Suprapubic skin (tissue), 4 donors: ENCODE measurements around the gene RABGAP1. TPM values are rescaled to one million over a fixed set of nuclear protein-coding genes. Genes with fewer than 3 reads are reported as not detected.

Source experiments
- DNase-seq, 2 donors: peaks; one replicate each; pipeline ENCODE4 v3.0.0-alpha.2; 2019; ENCODE audit warnings: low spot score in 2 of 2
- H3K27ac ChIP-seq: fragments of 200-600 bp; sonication (generic); one replicate; pipeline ENCODE4 v1.5.1; 2019
- H3K27me3 ChIP-seq: fragments of 200-600 bp; sonication (generic); one replicate; pipeline ENCODE4 v1.5.1; 2019
- H3K36me3 ChIP-seq: fragments of 200-600 bp; sonication (generic); one replicate; pipeline ENCODE4 v1.5.1; 2019
- H3K4me1 ChIP-seq: fragments of 200-600 bp; sonication (generic); one replicate; pipeline ENCODE4 v1.5.1; 2019
- H3K4me3 ChIP-seq: fragments of 200-600 bp; sonication (generic); one replicate; pipeline ENCODE4 v1.5.1; 2019; ENCODE audit warnings: mild to moderate bottlenecking
- H3K9me3 ChIP-seq: fragments of 200-600 bp; sonication (generic); one replicate; pipeline ENCODE4 v1.5.1; 2019
- EP300 ChIP-seq: sonication (generic); formaldehyde crosslinking; IDR thresholded peaks from one replicate; pipeline ENCODE4 v1.6.1; 2017; ENCODE audit warnings: antibody characterized with exemption
- POLR2A ChIP-seq, 2 donors: fragments of 450-650 bp; IDR thresholded peaks; one replicate each; pipeline ENCODE4 v1.6.1; 2017; ENCODE audit warnings: antibody characterized with exemption in 2 of 2, mild to moderate bottlenecking in 2 of 2, moderate library complexity in 2 of 2
- POLR2AphosphoS5 ChIP-seq, 3 donors: sonication (generic); formaldehyde crosslinking; IDR thresholded peaks; one replicate each; pipeline ENCODE4 v1.6.1; 2017; ENCODE audit warnings: antibody characterized with exemption in 3 of 3
- WGBS: methylation state at CpG from one replicate; pipeline ENCODE4 v1.1.5; 2018; 5-methylcytosine and 5-hydroxymethylcytosine counted together
- total RNA-seq, 4 donors: library from RNA; depleted of rRNA; stranded (reverse); fragments of >200 nt; gene quantifications; one replicate each; pipeline ENCODE4 v1.1.0, GENCODE V29; 2016
- TF ChIP-seq, protein P1 (sequence below), 2 donors: fragments of 200-600 bp in 1 of 2; fragments of 450-650 bp in 1 of 2; sonication (generic) in 1 of 2; IDR thresholded peaks; one replicate each; pipeline ENCODE4 v1.5.1; 2016 to 2019; ENCODE audit warnings: antibody characterized with exemption in 2 of 2, mild to moderate bottlenecking in 1 of 2, moderate library complexity in 1 of 2

The RABGAP1 gene
- total RNA-seq, 4 donors from 2014 or later = 31.4 to 115 (median 64.4) TPM

DNA sequence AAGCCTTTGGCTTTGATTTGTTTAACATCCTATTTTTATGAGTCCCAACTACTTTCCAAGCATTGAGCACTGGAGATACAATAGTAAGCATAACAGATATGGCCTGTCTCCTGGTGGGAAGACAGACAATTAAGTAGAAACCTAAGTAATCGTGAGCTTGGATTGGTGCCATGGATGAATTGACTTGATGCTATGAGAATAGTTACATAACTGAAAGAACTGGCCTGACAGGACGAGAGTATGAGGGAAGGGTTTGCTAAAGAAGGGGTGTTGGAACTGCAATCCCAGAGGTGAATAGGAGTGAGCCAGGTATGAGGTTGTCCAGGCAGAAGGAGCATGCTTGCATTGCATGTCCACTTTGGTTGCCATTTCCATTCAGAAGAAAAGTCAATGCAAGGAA, 145.1 kb downstream of the RABGAP1 start:
- no peak for DNase-seq
- TF ChIP-seq POLR2A (IDR thresholded peaks at IDR 0.05) = no peak
- no peak for TF ChIP-seq POLR2AphosphoS5 (IDR thresholded peaks at IDR 0.05)
- TF ChIP-seq, protein P1, sequence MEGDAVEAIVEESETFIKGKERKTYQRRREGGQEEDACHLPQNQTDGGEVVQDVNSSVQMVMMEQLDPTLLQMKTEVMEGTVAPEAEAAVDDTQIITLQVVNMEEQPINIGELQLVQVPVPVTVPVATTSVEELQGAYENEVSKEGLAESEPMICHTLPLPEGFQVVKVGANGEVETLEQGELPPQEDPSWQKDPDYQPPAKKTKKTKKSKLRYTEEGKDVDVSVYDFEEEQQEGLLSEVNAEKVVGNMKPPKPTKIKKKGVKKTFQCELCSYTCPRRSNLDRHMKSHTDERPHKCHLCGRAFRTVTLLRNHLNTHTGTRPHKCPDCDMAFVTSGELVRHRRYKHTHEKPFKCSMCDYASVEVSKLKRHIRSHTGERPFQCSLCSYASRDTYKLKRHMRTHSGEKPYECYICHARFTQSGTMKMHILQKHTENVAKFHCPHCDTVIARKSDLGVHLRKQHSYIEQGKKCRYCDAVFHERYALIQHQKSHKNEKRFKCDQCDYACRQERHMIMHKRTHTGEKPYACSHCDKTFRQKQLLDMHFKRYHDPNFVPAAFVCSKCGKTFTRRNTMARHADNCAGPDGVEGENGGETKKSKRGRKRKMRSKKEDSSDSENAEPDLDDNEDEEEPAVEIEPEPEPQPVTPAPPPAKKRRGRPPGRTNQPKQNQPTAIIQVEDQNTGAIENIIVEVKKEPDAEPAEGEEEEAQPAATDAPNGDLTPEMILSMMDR (IDR thresholded peaks at IDR 0.05) = no peak
- no peak for TF ChIP-seq EP300
- H3K27ac ChIP-seq = no peak overlapping the region
- H3K36me3 ChIP-seq = peaks cover 62% of the 10 kb centered on the region
- H3K9me3 ChIP-seq = no peaks in the 10 kb centered on the region
- WGBS = 48% methylated on average over 2 of the region's 2 CpGs
- no peak overlapping the region for H3K4me3 ChIP-seq
- no peaks in the 10 kb centered on the region for H3K27me3 ChIP-seq
- H3K4me1 ChIP-seq = no peaks in the 10 kb centered on the region

DNA sequence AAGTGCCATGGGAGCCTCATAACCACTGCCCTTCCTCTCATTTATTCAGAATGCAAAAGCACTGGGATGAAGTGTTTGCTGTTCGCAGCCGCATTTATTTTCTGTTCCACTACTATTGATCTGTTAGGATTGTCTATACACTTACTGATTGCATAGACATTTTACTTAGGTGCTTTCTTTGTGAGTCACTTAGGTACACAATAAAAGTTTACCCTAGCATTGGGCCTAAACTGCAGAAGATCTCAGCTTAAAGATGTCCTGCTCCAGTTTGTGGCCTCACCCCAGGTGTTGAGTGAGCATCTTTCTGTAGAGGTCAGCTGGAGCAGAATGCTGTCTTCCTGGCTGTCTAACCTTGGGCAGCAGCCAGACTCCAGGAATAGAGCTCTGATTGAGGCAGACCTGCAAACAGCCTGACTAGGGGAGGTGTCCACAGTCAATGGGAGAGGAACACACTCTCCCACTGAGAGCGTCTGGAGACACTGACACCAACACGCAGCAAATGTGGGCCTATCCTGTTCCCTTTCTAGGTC, 146.6 kb downstream of the RABGAP1 start:
- H3K9me3 ChIP-seq = no peaks in the 10 kb centered on the region
- no peak for DNase-seq
- 100% methylated on average over 4 of the region's 4 CpGs for WGBS
- H3K27me3 ChIP-seq = no peaks in the 10 kb centered on the region
- H3K27ac ChIP-seq = no peak overlapping the region
- no peaks in the 10 kb centered on the region for H3K4me1 ChIP-seq
- peaks cover 73% of the 10 kb centered on the region for H3K36me3 ChIP-seq
- TF ChIP-seq POLR2AphosphoS5 (IDR thresholded peaks at IDR 0.05) (no peak), POLR2A (IDR thresholded peaks at IDR 0.05) (no peak), EP300 (no peak)
- TF ChIP-seq, protein P1 (IDR thresholded peaks at IDR 0.05) = no peak
- H3K4me3 ChIP-seq = no peak overlapping the region

DNA sequence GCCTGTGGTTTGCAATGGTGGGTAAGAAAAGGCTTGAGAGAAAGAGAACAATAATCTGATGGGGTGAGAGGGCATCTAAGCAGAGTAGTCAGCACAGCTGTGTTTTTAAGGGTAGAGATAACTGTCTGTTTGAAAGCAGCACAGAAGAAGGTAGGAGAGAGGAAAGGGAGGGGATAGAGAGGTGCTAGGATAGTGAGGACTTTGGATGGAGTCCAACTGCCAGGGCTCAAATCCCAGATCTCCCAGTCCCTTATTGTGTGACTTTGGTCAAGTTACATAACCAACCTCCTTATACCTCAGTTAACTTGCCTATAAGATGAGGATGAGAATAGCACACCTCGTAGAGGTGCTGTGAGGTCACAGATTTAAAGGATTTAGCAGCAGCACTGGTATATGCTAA, 148.2 kb downstream of the RABGAP1 start:
- Histone ChIP-seq H3K4me3 (no peak overlapping the region), H3K4me1 (no peaks in the 10 kb centered on the region), H3K27me3 (no peaks in the 10 kb centered on the region), H3K27ac (no peak overlapping the region), H3K36me3 (peaks cover 75% of the 10 kb centered on the region), H3K9me3 (no peaks in the 10 kb centered on the region)
- DNase-seq = no peak
- WGBS = 76% methylated on average over 1 of the region's 1 CpG
- TF ChIP-seq POLR2A (IDR thresholded peaks at IDR 0.05) (no peak), EP300 (no peak), POLR2AphosphoS5 (IDR thresholded peaks at IDR 0.05) (no peak)
- TF ChIP-seq, protein P1 (IDR thresholded peaks at IDR 0.05) = no peak

DNA sequence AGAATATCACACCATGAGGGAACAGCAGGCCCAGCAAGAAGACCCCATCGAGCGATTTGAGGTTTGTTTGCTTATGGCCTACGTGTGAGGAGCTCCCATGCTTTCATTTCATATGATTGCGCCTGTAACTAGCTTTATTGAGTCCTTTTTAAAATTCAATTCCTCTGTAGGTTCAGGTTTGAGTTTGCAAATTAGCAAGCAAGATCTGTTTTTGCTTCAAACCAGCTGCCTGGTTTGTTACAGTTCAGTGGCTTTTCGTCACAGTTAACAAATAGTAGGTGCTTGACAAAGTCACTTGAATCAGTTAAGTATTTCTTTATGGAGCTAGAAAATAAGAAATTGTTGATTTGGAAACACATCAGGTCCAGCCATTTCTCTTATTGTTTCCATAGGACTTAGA, 149.0 kb downstream of the RABGAP1 start:
- Histone ChIP-seq H3K27ac (no peak overlapping the region), H3K4me1 (no peaks in the 10 kb centered on the region), H3K36me3 (peaks cover 73% of the 10 kb centered on the region), H3K9me3 (no peaks in the 10 kb centered on the region), H3K27me3 (no peaks in the 10 kb centered on the region), H3K4me3 (no peak overlapping the region)
- TF ChIP-seq POLR2AphosphoS5 (IDR thresholded peaks at IDR 0.05) (no peak), EP300 (no peak), POLR2A (IDR thresholded peaks at IDR 0.05) (no peak)
- TF ChIP-seq, protein P1 (IDR thresholded peaks at IDR 0.05) = no peak
- 97% methylated on average over 5 of the region's 5 CpGs for WGBS
- no peak for DNase-seq

DNA sequence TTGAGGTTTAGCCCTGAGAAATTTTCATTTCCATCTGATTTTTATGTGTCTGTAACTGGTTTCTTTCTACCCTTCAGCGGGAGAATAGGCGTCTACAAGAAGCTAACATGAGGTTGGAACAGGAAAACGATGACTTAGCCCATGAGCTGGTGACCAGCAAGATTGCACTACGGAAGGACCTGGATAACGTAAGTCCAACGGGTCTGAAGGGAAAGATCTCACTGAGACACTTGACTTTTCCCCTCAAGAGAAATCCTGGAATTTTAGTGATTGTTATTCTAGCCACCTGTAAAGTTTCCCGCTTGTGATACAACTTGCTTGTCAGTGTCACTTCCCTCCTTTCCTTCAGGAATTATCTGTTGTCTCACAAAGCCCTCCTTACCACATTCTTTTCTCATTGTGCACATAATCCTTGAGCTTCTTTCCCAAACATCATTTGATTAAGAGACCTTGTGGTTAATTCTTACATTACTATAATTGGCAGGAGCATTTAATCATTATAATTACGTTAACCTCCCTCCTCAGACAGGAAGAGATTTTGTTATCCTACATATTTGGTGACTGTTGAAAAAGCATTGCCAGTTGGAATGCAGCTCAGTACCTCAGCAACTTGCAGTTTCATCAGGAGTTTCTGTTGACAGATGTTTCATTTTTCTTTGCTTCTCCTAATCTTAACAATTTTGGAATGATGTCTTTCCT, 149.5 kb downstream of the RABGAP1 start:
- H3K36me3 ChIP-seq = peaks cover 75% of the 10 kb centered on the region
- no peak for DNase-seq

More for the DNA sequence above, 149.5 kb downstream of the RABGAP1 start:
- Histone ChIP-seq H3K4me1 (no peaks in the 10 kb centered on the region), H3K27me3 (no peaks in the 10 kb centered on the region), H3K27ac (no peak overlapping the region), H3K9me3 (no peaks in the 10 kb centered on the region), H3K4me3 (no peak overlapping the region)
- TF ChIP-seq POLR2AphosphoS5 (IDR thresholded peaks at IDR 0.05) (no peak), EP300 (no peak), POLR2A (IDR thresholded peaks at IDR 0.05) (no peak)
- TF ChIP-seq, protein P1 (IDR thresholded peaks at IDR 0.05) = no peak
- WGBS = 90% methylated on average over 8 of the region's 8 CpGs
